Measurements from ENCODE around the gene RAB3C.

The RAB3C gene

GRCh38 chr5:58795327-58795726, 212.5 kb downstream of the RAB3C start:
- Mint-ChIP-seq H3K9me3 (no peaks in the 10 kb centered on the region), H3K36me3 (no peaks in the 10 kb centered on the region), H3K4me3 (no peak overlapping the region), H3K27ac (no peak overlapping the region), H3K27me3 (peaks cover 8% of the 10 kb centered on the region), H3K4me1 (no peaks in the 10 kb centered on the region)
- ATAC-seq (ENCODE audit: low read depth) (no peak), DNase-seq (ENCODE audit: low spot score in 2 of 2) (no peak)

- ATAC-seq (ENCODE audit: low read depth) (no peak), DNase-seq (ENCODE audit: low spot score in 2 of 2) (no peak)
- Mint-ChIP-seq H3K4me1 (no peaks in the 10 kb centered on the region), H3K4me3 (no peak overlapping the region), H3K27ac (no peak overlapping the region), H3K27me3 (peaks cover 3% of the 10 kb centered on the region), H3K9me3 (no peaks in the 10 kb centered on the region), H3K36me3 (no peaks in the 10 kb centered on the region)
Observed at GRCh38 chr5:58797021-58797420, 214.1 kb downstream of the RAB3C start.

GRCh38 chr5:58800356-58800755, 217.5 kb downstream of the RAB3C start:
- Mint-ChIP-seq H3K27ac (no peak overlapping the region), H3K36me3 (no peaks in the 10 kb centered on the region), H3K4me1 (no peaks in the 10 kb centered on the region), H3K9me3 (no peaks in the 10 kb centered on the region), H3K4me3 (no peak overlapping the region), H3K27me3 (peaks cover 1% of the 10 kb centered on the region)
- ATAC-seq (ENCODE audit: low read depth) (no peak), DNase-seq (ENCODE audit: low spot score in 2 of 2) (no peak)

GRCh38 chr5:58800861-58801540, 218.1 kb downstream of the RAB3C start:
- no peaks in the 10 kb centered on the region for H3K4me1 Mint-ChIP-seq
- H3K27ac Mint-ChIP-seq: no peak overlapping the region
- H3K4me3 Mint-ChIP-seq: no peak overlapping the region
- DNase-seq (ENCODE audit: low spot score in 2 of 2): no peak
- ATAC-seq (ENCODE audit: low read depth): no peak
- peaks cover 1% of the 10 kb centered on the region for H3K27me3 Mint-ChIP-seq
- H3K36me3 Mint-ChIP-seq: no peaks in the 10 kb centered on the region
- no peaks in the 10 kb centered on the region for H3K9me3 Mint-ChIP-seq

- Mint-ChIP-seq H3K36me3 (no peaks in the 10 kb centered on the region), H3K9me3 (no peaks in the 10 kb centered on the region), H3K27me3 (no peaks in the 10 kb centered on the region), H3K4me1 (no peaks in the 10 kb centered on the region), H3K4me3 (no peak overlapping the region), H3K27ac (no peak overlapping the region)
- ATAC-seq (ENCODE audit: low read depth) (no peak), DNase-seq (ENCODE audit: low spot score in 2 of 2) (no peak)
Observed at GRCh38 chr5:58803056-58803455, 220.2 kb downstream of the RAB3C start.

- no peak for DNase-seq (ENCODE audit: low spot score in 2 of 2)
- Mint-ChIP-seq H3K27ac (no peak overlapping the region), H3K36me3 (no peaks in the 10 kb centered on the region)
Observed at GRCh38 chr5:58804291-58804690, 221.4 kb downstream of the RAB3C start.

GRCh38 chr5:58810086-58810485, 227.2 kb downstream of the RAB3C start:
- H3K9me3 Mint-ChIP-seq: no peaks in the 10 kb centered on the region
- no peak overlapping the region for H3K4me3 Mint-ChIP-seq
- H3K27me3 Mint-ChIP-seq: no peaks in the 10 kb centered on the region
- no peak for DNase-seq (ENCODE audit: low spot score in 2 of 2)
- H3K27ac Mint-ChIP-seq: no peak overlapping the region
- H3K36me3 Mint-ChIP-seq: no peaks in the 10 kb centered on the region
- ATAC-seq (ENCODE audit: low read depth): no peak
- H3K4me1 Mint-ChIP-seq: no peaks in the 10 kb centered on the region

More at GRCh38 chr5:58804291-58804690, 221.4 kb downstream of the RAB3C start:
- Mint-ChIP-seq H3K27me3 (no peaks in the 10 kb centered on the region), H3K4me1 (no peaks in the 10 kb centered on the region), H3K9me3 (no peaks in the 10 kb centered on the region), H3K4me3 (no peak overlapping the region)
- no peak for ATAC-seq (ENCODE audit: low read depth)

- Mint-ChIP-seq H3K27ac (no peak overlapping the region), H3K4me1 (no peaks in the 10 kb centered on the region), H3K4me3 (no peak overlapping the region), H3K9me3 (no peaks in the 10 kb centered on the region), H3K27me3 (no peaks in the 10 kb centered on the region), H3K36me3 (no peaks in the 10 kb centered on the region)
- no peak for DNase-seq (ENCODE audit: low spot score in 2 of 2)
- no peak for ATAC-seq (ENCODE audit: low read depth)
Observed at GRCh38 chr5:58813855-58814254, 231.0 kb downstream of the RAB3C start.

GRCh38 chr5:58816181-58816731, 233.4 kb downstream of the RAB3C start:
- H3K27me3 Mint-ChIP-seq: no peaks in the 10 kb centered on the region
- no peaks in the 10 kb centered on the region for H3K4me1 Mint-ChIP-seq
- ATAC-seq (ENCODE audit: low read depth) (no peak), DNase-seq (ENCODE audit: low spot score in 2 of 2) (no peak)
- H3K36me3 Mint-ChIP-seq: no peaks in the 10 kb centered on the region
- no peaks in the 10 kb centered on the region for H3K9me3 Mint-ChIP-seq
- no peak overlapping the region for H3K4me3 Mint-ChIP-seq
- no peak overlapping the region for H3K27ac Mint-ChIP-seq

GRCh38 chr5:58818465-58818864, 235.6 kb downstream of the RAB3C start:
- no peak for DNase-seq (ENCODE audit: low spot score in 2 of 2)
- Mint-ChIP-seq H3K36me3 (no peaks in the 10 kb centered on the region), H3K9me3 (no peaks in the 10 kb centered on the region), H3K4me1 (no peaks in the 10 kb centered on the region), H3K27me3 (no peaks in the 10 kb centered on the region), H3K4me3 (no peak overlapping the region), H3K27ac (no peak overlapping the region)
- no peak for ATAC-seq (ENCODE audit: low read depth)

- DNase-seq (ENCODE audit: low spot score in 2 of 2): no peak
- no peak overlapping the region for H3K27ac Mint-ChIP-seq
- H3K4me3 Mint-ChIP-seq: no peak overlapping the region
- H3K36me3 Mint-ChIP-seq: no peaks in the 10 kb centered on the region
- peaks cover 4% of the 10 kb centered on the region for H3K4me1 Mint-ChIP-seq
- no peak for ATAC-seq (ENCODE audit: low read depth)
- peaks cover 2% of the 10 kb centered on the region for H3K27me3 Mint-ChIP-seq
- no peaks in the 10 kb centered on the region for H3K9me3 Mint-ChIP-seq
Observed at GRCh38 chr5:58825441-58825840, 242.6 kb downstream of the RAB3C start.

GRCh38 chr5:58825899-58826298, 243.0 kb downstream of the RAB3C start:
- no peak overlapping the region for H3K27ac Mint-ChIP-seq
- no peak for DNase-seq (ENCODE audit: low spot score in 2 of 2)
- H3K4me3 Mint-ChIP-seq: no peak overlapping the region
- no peaks in the 10 kb centered on the region for H3K36me3 Mint-ChIP-seq
- peaks cover 4% of the 10 kb centered on the region for H3K4me1 Mint-ChIP-seq
- ATAC-seq (ENCODE audit: low read depth): no peak
- H3K27me3 Mint-ChIP-seq: peaks cover 2% of the 10 kb centered on the region
- H3K9me3 Mint-ChIP-seq: no peaks in the 10 kb centered on the region

- DNase-seq (ENCODE audit: low spot score in 2 of 2): no peak
- Mint-ChIP-seq H3K4me3 (no peak overlapping the region), H3K36me3 (no peaks in the 10 kb centered on the region), H3K27ac (no peak overlapping the region), H3K9me3 (no peaks in the 10 kb centered on the region), H3K27me3 (peaks cover 2% of the 10 kb centered on the region), H3K4me1 (peaks cover 4% of the 10 kb centered on the region)
- no peak for ATAC-seq (ENCODE audit: low read depth)
Observed at GRCh38 chr5:58827463-58827862, 244.6 kb downstream of the RAB3C start.

GRCh38 chr5:58828258-58828657, 245.4 kb downstream of the RAB3C start:
- no peak for DNase-seq (ENCODE audit: low spot score in 2 of 2)
- H3K27me3 Mint-ChIP-seq: peaks cover 2% of the 10 kb centered on the region
- H3K27ac Mint-ChIP-seq: no peak overlapping the region
- no peak for ATAC-seq (ENCODE audit: low read depth)
- peaks cover 4% of the 10 kb centered on the region for H3K4me1 Mint-ChIP-seq
- no peak overlapping the region for H3K4me3 Mint-ChIP-seq
- no peaks in the 10 kb centered on the region for H3K9me3 Mint-ChIP-seq
- H3K36me3 Mint-ChIP-seq: no peaks in the 10 kb centered on the region

Measured in memory B cell (primary cell).